Astrocyte (in vitro differentiated cells and primary cell): ENCODE measurements around the gene OR2F1. TPM values are rescaled to one million over a fixed set of nuclear protein-coding genes. Genes with fewer than 3 reads are reported as not detected.

ENCODE experiments used
- DNase-seq: peaks from one replicate; pipeline ENCODE4 v3.0.0-alpha.2; 2010; ENCODE audit warnings: low read depth
- FAIRE-seq: peaks from 2 replicates; lab custom pipeline; 2011; peaks lifted over from hg19 to GRCh38; lab: Jason Lieb, UNC
- H2AFZ ChIP-seq: 2 replicates; pipeline ENCODE4 v1.6.0; 2012; ENCODE audit warnings: low read depth, low read length, inconsistent platforms
- H3K27ac ChIP-seq: 2 replicates; pipeline ENCODE4 v1.5.1; 2011; ENCODE audit warnings: low read depth, low read length, inconsistent platforms
- H3K27me3 ChIP-seq: 2 replicates; pipeline ENCODE4 v1.6.0; 2011; ENCODE audit warnings: low read length, inconsistent platforms; ENCODE audit not compliant: insufficient read depth
- H3K36me3 ChIP-seq: 2 replicates; pipeline ENCODE4 v1.5.1; 2011; ENCODE audit warnings: low read length, inconsistent platforms; ENCODE audit not compliant: insufficient read depth
- H3K4me1 ChIP-seq: 2 replicates; pipeline ENCODE4 v1.5.1; 2011; ENCODE audit warnings: low read length, inconsistent platforms; ENCODE audit not compliant: insufficient read depth
- H3K4me2 ChIP-seq: 2 replicates; pipeline ENCODE4 v1.6.0; 2012; ENCODE audit warnings: low read length, inconsistent platforms
- H3K4me3 ChIP-seq: 2 replicates; pipeline ENCODE4 v1.5.1; 2011; ENCODE audit warnings: low read depth, mild to moderate bottlenecking, low read length, inconsistent platforms; ENCODE audit not compliant: insufficient read depth
- H3K79me2 ChIP-seq: 2 replicates; pipeline ENCODE4 v1.6.0; 2012; ENCODE audit warnings: mild to moderate bottlenecking, low read length, inconsistent platforms; ENCODE audit not compliant: insufficient read depth
- H3K9ac ChIP-seq: 2 replicates; pipeline ENCODE4 v1.6.0; 2012; ENCODE audit warnings: mild to moderate bottlenecking, low read length, inconsistent platforms
- H3K9me3 ChIP-seq: 2 replicates; pipeline ENCODE4 v1.5.1; 2012; ENCODE audit warnings: low read depth, mild to moderate bottlenecking, low read length, inconsistent platforms; ENCODE audit not compliant: insufficient read depth
- H4K20me1 ChIP-seq: 2 replicates; pipeline ENCODE4 v1.6.0; 2012; ENCODE audit warnings: low read length, inconsistent platforms; ENCODE audit not compliant: insufficient read depth
- H3K27ac Mint-ChIP-seq: one replicate; pipeline ENCODE4 v1.8.0; 2021; ENCODE audit warnings: mild to moderate bottlenecking, mixed read lengths; ENCODE audit not compliant: unreplicated experiment
- H3K27me3 Mint-ChIP-seq: one replicate; pipeline ENCODE4 v1.8.0; 2021; ENCODE audit warnings: low read depth, mixed read lengths; ENCODE audit not compliant: unreplicated experiment
- H3K36me3 Mint-ChIP-seq: one replicate; pipeline ENCODE4 v1.8.0; 2021; ENCODE audit warnings: low read depth, mixed read lengths; ENCODE audit not compliant: unreplicated experiment
- H3K4me1 Mint-ChIP-seq: one replicate; pipeline ENCODE4 v1.8.0; 2021; ENCODE audit warnings: low read depth, mixed read lengths; ENCODE audit not compliant: unreplicated experiment
- H3K4me3 Mint-ChIP-seq: one replicate; pipeline ENCODE4 v1.8.0; 2021; ENCODE audit warnings: mild to moderate bottlenecking, moderate library complexity, mixed read lengths; ENCODE audit not compliant: unreplicated experiment
- H3K9me3 Mint-ChIP-seq: one replicate; pipeline ENCODE4 v1.8.0; 2021; ENCODE audit warnings: mild to moderate bottlenecking, mixed read lengths; ENCODE audit not compliant: unreplicated experiment
- EZH2 ChIP-seq: IDR thresholded peaks from 2 replicates; pipeline ENCODE4 v1.6.1; 2012; ENCODE audit warnings: mild to moderate bottlenecking, low read length, inconsistent platforms; ENCODE audit not compliant: insufficient read depth
- total RNA-seq: library from RNA; stranded (reverse); gene quantifications from 2 replicates; pipeline ENCODE4 v1.2.1, GENCODE V29; 2021
- TF ChIP-seq, protein P1 (sequence below): IDR thresholded peaks from 2 replicates; pipeline ENCODE4 v1.5.1; 2011; ENCODE audit warnings: low read depth, mild to moderate bottlenecking, inconsistent platforms, low read length, moderate library complexity; ENCODE audit not compliant: insufficient read depth

OR2F1 gene
- total RNA-seq, 1 donor from 2014 or later, result not detected

DNA sequence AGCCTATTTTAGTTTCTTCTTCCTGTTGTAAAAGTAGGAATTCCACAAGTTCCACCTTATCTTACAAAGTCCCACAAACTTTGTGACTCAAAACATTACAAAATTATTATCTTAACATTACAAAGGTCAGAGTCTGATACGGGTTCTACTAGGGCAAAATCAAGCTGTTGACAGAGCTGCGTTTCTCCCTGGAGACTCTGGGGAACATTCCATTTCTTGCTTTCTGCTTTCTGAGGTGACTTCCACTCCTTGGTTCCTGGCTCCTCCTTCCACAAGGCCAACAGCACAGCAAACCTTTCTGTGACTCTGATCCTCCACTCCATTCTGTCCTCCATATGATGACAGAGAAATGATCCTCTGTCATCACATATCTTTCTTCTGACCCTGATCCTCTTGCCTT lies 10.6 kb downstream of the OR2F1 start:
- H3K79me2 ChIP-seq, result no peaks in the 10 kb centered on the region
- FAIRE-seq (no peak), DNase-seq (no peak)
- no peak overlapping the region for H3K27ac ChIP-seq
- H3K4me3 Mint-ChIP-seq, result no peak overlapping the region
- no peaks in the 10 kb centered on the region for H3K4me1 Mint-ChIP-seq
- no peaks in the 10 kb centered on the region for H3K27me3 ChIP-seq
- no peaks in the 10 kb centered on the region for H3K36me3 Mint-ChIP-seq
- no peaks in the 10 kb centered on the region for H3K9me3 ChIP-seq
- no peaks in the 10 kb centered on the region for H4K20me1 ChIP-seq
- no peaks in the 10 kb centered on the region for H3K4me1 ChIP-seq
- H3K27ac Mint-ChIP-seq, result no peak overlapping the region
- no peak overlapping the region for H3K9ac ChIP-seq
- no peaks in the 10 kb centered on the region for H3K27me3 Mint-ChIP-seq
- H3K4me3 ChIP-seq, result no peak overlapping the region
- H3K36me3 ChIP-seq, result no peaks in the 10 kb centered on the region
- H3K9me3 Mint-ChIP-seq, result no peaks in the 10 kb centered on the region
- no peak overlapping the region for H3K4me2 ChIP-seq
- H2AFZ ChIP-seq, result no peak overlapping the region
- TF ChIP-seq, protein P1, sequence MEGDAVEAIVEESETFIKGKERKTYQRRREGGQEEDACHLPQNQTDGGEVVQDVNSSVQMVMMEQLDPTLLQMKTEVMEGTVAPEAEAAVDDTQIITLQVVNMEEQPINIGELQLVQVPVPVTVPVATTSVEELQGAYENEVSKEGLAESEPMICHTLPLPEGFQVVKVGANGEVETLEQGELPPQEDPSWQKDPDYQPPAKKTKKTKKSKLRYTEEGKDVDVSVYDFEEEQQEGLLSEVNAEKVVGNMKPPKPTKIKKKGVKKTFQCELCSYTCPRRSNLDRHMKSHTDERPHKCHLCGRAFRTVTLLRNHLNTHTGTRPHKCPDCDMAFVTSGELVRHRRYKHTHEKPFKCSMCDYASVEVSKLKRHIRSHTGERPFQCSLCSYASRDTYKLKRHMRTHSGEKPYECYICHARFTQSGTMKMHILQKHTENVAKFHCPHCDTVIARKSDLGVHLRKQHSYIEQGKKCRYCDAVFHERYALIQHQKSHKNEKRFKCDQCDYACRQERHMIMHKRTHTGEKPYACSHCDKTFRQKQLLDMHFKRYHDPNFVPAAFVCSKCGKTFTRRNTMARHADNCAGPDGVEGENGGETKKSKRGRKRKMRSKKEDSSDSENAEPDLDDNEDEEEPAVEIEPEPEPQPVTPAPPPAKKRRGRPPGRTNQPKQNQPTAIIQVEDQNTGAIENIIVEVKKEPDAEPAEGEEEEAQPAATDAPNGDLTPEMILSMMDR, result no peak
- no peak for TF ChIP-seq EZH2

DNA sequence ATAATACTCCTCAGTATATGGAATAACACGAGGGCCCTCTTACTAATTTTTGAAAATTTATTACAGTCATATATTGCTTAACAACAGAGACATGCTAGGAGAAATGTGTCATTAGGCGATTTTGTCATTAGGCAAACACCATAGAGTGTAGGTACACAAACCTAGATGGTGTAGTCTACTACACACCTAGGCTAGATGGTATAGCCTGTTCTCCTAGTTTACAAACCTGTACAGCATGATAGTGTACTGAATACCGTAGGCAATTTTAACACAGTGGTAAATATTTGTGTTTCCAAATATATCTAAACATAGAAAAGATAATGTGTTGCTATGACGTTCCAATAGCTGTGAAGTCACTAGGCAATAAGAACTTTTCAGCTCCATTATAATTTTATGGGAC lies 12.8 kb downstream of the OR2F1 start:
- Mint-ChIP-seq H3K36me3 (no peaks in the 10 kb centered on the region), H3K4me3 (no peak overlapping the region)
- DNase-seq, result no peak

DNA sequence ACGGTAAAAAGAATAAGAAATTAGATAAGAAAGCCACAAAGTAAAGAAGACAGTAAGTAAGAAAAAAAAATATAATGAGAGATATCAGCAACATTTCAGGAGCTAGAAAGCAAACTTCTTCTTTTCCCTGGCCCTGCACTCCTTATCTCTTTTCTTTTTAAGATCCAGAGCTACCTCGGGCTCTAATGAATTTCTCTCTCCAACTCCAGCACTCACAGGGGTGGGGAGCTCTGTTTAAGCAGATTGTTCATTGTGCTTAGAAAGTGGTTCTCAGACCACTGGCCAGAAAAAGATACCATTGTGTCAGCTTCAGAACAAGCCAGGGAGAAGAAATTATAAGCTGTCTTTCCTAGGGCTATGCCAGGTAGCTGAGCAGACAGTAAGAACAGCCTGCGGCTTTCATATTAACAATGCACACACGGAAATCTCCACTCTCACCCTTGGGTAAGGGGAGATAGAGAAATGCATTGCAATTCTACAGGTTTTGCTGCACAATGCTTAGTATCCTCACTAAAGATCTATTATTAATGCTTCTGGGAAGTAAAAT lies 19.3 kb downstream of the OR2F1 start:
- H3K27ac Mint-ChIP-seq, result no peak overlapping the region
- Histone ChIP-seq H3K9ac (no peak overlapping the region), H3K36me3 (no peaks in the 10 kb centered on the region), H3K27ac (no peak overlapping the region), H3K4me1 (no peaks in the 10 kb centered on the region), H3K9me3 (no peaks in the 10 kb centered on the region), H3K4me2 (no peak overlapping the region), H3K79me2 (no peaks in the 10 kb centered on the region), H2AFZ (no peak overlapping the region), H3K27me3 (no peaks in the 10 kb centered on the region), H4K20me1 (no peaks in the 10 kb centered on the region), H3K4me3 (no peak overlapping the region)
- H3K4me3 Mint-ChIP-seq, result no peak overlapping the region
- peaks cover 4% of the 10 kb centered on the region for H3K4me1 Mint-ChIP-seq
- H3K9me3 Mint-ChIP-seq, result no peaks in the 10 kb centered on the region
- FAIRE-seq (no peak), DNase-seq (no peak)
- TF ChIP-seq, protein P1, result no peak
- no peak for TF ChIP-seq EZH2
- no peaks in the 10 kb centered on the region for H3K36me3 Mint-ChIP-seq
- H3K27me3 Mint-ChIP-seq, result no peaks in the 10 kb centered on the region

More for the DNA sequence above, 12.8 kb downstream of the OR2F1 start:
- Histone ChIP-seq H3K4me3 (no peak overlapping the region), H2AFZ (no peak overlapping the region), H3K9ac (no peak overlapping the region), H3K36me3 (no peaks in the 10 kb centered on the region), H3K9me3 (no peaks in the 10 kb centered on the region), H4K20me1 (no peaks in the 10 kb centered on the region), H3K79me2 (no peaks in the 10 kb centered on the region), H3K27ac (no peak overlapping the region), H3K4me2 (no peak overlapping the region), H3K27me3 (no peaks in the 10 kb centered on the region), H3K4me1 (no peaks in the 10 kb centered on the region)
- no peak for FAIRE-seq
- Mint-ChIP-seq H3K9me3 (no peaks in the 10 kb centered on the region), H3K27ac (no peak overlapping the region), H3K27me3 (no peaks in the 10 kb centered on the region), H3K4me1 (no peaks in the 10 kb centered on the region)
- TF ChIP-seq EZH2, result no peak
- TF ChIP-seq, protein P1, result no peak
